Hippocampal formation (tissue), 2 donors: Measurements from ENCODE around the gene PXT1.
A peak's percentile ranks its signal among the peaks of the same experiment; 100 is the strongest.
"Not testable (repeated sequence)": the region's sequence is repeated elsewhere in the genome, so short reads cannot be mapped to it uniquely, and the experiment has no call there.

ENCODE experiments used
- DNase-seq, 2 donors: peaks; one replicate each; lab custom pipeline; 2025; lab: John Stamatoyannopoulos, UW

PXT1 gene, protein sequence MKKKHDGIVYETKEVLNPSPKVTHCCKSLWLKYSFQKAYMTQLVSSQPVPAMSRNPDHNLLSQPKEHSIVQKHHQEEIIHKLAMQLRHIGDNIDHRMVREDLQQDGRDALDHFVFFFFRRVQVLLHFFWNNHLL

DNA sequence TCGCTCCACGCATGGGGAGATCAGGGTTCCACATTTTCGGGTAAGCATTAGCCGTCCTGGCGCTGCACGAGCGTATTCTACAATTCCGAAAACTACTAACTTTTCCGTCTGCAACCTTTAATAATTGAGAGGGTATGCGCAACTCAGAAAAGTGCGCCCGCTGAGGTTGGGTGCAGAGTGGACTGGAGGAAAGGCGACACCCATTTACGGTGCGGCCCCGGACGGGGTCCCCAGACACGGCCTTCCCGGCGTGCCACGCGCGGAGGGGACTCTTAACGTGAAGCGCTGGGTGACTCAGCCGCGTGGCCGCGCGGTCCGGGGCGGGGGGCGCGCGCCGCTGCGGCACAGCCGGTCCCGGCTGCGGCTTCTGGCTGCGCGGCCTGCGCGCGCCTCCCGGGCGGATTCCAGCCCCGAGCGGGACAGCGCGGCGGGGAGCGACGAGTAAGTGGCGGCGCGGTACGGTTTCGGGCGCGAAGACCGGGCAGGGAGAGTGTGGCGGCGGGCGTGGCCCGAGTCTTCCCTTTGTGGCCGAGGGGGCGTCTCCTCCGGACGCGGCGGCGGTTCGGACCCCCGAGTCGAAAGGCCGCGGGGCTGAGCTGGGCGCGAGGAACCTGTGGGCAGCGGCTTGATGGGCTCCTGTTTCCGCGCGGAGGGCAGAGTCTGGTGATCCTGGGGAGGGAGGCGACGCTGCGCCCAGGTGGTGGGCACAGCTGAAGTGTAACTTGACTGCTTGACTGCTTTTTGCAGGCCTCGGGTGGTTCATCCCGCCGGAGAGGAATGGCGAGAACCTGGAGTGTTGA lies at the start of gene PXT1, which contains the start of gene KCTD20:
Gene PXT1, minus strand, starts transcription at position 184 of the 800 bp plus-strand sequence. CDS start 16,772 bp downstream, outside the sequence.
Gene KCTD20, plus strand, starts transcription at position 330 of the 800 bp plus-strand sequence. CDS start 27,098 bp downstream, outside the sequence.
- DNase-seq, result peak; percentile 81 to 82

DNA sequence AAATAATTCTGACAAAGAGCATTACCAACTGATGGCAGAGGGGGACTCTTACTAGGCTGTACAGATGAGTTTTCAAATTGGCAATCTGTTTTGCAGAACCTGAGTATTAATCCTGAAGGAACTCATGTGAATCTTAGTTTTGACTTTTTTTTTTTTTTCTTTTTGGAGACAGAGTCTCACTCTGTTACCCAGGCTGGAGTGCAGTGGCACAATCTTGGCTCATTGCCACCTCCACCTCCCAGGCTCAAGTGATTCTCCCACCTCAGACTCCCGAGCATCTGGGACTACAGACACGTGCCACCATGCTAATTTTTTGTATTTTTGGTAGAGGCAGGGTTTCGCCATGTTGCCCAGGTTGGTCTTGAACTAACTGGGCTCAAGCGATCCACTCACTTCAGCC lies 49.4 kb upstream of the PXT1 start:
- no peak for DNase-seq

DNA sequence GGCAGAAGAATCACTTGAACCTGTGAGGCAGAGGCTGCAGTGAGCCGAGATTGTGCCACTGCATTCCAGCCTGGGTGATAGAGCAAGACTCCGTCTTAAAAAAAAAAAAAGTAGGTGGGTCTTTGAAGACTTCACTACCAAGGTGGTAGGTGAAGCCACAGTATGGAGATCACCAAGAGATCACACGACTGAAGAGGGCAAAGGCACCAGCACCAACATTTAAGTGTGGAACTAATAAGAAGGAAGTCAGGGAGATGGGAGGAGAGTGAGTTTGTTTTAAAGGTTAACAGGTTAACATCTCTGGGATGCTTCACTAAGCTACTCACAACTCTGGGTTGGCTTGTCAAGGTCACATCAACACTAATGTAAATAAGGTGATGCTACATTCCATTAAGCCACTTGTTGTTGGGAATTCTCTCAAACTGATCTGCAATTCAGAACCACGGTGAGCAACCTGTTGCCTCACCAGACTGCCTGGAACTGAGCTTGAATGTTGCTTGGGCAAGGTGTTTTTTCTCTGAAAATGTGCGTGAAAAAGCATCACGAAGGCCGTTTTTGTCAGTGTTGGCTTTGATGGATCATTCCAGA lies 48.8 kb upstream of the PXT1 start:
- no peak for DNase-seq

DNA sequence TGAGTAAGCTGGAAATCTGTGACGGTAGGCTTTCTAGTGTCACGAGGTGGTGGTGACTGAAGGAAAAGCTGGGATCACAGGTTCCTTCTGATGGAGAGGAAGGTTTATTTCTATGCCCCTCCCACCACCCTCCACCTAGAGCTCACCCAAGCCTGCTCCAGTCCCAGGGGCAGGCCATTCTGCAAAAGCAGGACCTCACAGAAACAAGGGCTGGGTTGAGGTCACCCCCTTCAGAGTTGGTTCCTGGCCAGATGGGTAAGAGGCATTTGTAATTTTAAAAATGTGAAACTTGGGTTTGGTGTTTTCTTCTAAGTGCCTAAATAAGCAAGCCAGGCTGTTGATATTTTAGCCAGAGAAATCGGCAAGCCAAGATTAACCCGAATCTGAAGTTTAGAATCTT lies 46.8 kb upstream of the PXT1 start:
- DNase-seq, result no peak

DNA sequence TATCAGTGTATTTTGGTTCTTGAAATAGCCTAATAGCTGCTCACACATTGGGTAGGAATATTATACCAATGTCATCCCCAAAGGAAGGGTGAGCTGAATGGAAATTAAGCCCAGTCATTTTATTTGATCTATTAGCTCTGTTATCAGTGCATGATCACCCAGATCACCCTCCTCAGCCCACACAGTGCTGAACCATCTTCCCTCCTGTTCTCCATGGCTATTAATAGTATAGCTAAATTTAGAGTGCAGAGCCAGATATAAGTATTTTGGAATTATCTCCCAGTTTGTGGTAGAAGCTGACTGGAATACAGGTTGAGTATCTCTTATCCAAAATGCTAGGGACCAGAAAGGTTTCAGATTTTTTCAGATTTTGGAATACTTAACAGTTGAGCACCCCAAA lies 45.6 kb upstream of the PXT1 start:
- no peak for DNase-seq

DNA sequence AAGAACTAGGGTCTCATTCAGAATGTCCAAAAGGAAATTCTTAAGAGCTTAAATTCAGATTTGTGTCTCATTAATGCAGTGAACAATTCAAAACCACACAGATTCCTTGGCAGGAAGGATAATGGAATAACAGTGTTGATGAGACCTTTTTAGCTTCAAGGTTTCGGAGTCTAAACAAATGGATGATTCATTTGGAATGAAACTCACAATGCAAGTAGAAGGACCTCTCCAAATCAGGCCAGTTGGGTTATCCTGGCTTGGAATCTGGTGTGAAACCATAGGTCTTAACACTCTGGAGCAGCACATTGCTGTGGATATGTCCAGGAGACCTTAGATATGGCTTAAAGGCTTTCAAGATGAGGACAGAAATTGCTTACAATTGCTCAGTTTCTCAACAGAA lies 45.0 kb upstream of the PXT1 start:
- DNase-seq, result no peak

DNA sequence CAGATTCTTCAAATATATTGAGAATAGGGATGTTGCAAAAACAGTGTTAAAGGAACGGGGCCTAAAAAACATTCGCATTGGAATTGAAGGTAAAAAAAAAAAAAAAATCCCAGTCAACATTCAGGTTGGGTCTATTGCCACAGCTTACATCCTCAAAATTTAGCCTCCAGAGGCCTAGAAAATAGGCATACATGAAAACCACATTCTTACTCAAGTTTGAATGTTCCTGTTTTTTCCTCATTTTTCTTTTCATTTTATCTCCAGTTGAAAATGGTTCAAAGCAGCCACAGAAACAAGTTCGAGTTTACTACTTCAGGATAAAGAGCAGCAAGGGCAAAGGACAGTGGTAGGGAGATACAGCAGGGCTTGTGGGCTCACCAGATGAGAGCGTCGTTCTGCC lies 42.1 kb upstream of the PXT1 start:
- no peak for DNase-seq

DNA sequence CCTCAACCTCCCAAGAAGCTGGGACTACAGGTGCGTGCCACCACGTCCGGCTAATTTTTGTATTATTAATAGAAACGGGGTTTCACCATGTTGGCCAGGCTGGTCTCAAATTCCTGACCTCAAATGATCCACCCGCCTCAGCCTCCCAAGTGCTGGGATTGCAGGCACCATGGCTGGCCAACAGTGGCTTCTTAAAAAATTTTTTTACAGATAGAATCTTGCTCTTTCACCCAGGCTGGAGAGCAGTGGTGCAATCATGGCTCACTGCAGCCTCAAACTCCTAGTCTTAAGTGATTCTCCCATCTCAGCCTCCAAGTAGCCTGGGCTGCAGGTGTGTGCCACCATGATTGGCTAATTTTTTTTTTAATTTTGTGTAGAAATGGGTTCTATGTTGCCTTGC lies 40.7 kb upstream of the PXT1 start:
- not testable (repeated sequence) for DNase-seq

DNA sequence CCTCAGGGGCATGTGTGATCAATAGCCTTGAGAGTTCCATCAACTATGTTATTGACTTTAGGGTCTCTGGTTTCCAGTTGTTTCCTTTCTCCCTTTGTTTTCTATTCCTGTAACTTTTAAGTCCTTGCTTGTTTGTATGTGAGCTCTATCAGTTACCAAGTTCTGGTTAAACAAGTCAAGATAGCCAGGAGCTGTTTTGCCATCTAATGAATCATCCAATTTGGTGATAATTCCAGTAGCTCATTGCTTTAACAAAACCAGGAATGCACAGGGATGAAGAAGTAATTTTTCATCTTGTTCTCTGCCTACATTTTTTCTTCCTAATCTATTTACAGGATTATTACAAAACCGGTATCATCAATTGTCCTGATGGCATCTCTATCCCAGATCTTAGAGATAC lies 36.6 kb upstream of the PXT1 start:
- DNase-seq, result no peak

DNA sequence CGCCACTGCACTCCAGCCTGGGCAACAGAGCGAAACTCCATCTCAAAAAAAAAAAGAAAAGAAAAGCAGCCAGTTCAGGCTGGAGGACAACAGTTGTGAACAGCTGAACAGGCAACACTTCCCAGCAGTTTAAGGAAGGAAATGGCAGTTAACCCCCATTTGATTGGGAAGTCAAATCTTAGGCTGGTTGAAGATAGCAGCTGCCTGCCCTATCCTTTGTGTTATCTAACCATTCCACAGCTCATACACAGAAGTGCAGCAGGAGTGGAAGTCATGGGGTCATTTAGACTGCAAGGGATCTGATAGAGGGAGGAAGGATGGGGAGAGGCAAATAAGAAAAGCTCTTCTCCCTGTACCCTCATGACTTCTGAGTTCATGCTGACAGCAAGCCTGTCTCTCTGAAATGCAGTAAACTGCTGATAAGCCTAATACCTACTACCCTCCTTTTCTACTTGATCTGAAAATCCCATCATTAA lies 35.4 kb upstream of the PXT1 start:
- DNase-seq, result no peak

DNA sequence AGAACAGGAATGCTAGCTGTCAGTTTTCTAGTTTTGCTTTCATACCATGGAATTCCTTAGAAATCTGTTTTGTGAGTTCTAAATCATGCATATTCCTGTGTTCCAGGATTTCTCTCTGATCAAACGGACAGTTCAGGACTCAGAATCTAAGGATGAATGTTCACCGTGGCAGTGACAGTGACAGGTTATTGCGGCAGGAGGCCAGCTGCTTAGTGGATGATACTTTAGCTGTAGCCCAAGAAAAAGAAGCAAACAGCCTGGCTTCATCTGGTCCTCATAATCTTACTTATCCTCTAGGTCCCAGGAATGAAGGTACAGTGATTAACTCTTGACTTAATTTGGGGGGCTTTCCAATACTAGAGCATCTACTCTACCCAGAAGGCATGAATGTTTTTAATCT lies 27.3 kb upstream of the PXT1 start:
- no peak for DNase-seq

DNA sequence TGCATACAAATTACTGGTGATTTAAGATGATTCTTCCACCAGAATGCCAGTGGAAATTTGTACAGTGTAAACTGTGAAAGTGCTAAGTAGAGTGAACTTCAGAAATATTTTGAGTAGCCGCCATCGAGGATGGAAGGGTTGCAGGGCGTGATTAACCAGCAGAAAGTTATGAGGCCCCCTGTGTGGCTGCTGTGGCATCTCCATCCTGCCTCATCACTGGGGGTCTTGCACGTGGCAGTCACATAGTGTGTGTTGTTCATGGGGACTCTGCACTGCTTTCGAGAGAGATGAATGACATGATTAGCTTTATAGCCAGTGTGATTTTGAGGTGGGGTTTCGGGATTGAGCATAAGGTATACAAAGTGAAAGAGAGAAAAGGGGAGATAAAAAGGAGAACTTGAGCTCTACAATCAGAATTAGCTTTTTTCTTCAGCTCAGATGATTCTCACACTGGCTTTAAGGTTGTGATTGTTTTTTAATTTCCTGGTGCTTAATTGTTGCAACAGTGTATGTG lies 26.6 kb upstream of the PXT1 start:
- DNase-seq, result no peak

DNA sequence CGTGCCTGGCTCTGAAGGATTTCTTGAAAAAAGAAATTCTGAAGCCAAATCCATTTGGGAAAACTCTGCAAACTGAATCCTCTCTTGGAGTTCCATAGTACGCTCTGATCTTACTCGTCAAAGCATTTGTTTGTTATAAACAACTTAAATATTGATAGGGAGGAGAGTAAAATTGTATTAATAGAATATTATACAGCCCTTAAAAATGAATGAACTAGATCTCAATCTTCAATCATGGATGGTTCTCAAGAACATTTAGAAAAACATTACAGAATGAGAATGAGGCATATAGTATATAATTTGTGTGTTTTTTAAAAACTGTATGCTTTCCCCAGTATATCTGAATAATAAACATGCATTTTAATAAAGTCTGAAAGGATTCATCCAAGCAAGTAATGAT lies 25.0 kb upstream of the PXT1 start:
- no peak for DNase-seq

DNA sequence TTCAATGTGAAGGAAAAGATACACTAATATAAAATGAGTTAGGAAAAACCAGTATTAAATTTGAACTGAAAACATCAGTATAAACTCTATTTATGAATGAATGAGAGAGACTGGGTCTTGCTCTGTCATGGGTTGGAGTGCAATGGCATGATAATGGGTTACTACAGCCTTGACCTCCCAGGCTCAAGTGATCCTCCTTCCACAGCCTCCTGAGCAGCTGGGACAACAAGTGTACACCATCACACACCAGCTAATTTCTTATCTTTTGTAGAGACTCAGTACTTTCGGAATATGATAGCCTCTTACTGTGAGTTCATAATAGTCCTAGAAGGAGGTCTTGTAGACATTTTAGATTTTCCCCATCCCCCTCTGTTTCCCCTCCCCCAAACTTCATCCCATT lies 21.6 kb upstream of the PXT1 start:
- DNase-seq, result no peak

DNA sequence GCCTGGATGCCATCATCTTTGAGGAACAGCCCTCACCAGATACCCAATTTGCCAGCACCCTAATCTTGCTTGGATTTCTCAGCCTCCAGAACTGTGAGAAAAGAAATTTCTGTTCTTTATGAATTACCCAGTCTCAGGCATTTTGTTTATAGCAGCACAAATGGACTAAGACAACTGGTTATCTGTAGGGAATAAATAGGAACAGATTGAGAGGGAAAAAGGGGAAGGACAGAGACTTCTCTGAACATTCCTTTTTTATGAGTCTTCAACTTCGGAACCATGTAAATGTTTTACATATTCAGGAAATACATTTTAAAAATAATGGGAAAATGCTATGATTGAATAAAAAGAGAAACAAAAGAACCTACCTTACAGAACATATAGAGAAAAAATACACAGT lies 21.0 kb upstream of the PXT1 start:
- no peak for DNase-seq

DNA sequence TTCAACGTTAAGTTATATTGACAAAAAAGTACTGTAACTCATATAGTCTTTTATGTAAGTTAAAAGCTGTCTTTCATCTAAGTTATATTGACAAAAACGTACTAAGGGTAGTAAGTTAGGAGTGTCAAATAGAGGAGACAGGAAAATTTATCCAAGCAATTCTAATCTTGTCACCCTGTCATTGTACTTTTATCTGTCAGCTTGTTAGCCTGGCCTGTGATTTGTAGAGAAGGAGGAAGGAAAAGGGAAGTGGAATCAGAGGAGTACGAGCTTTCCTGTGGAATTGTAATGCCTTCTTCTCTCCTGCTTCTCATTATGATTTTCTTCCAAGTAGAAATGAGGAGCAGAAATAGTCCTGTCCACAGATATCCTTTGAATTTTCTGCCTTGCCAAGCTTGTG lies 19.0 kb upstream of the PXT1 start:
- DNase-seq, result no peak

DNA sequence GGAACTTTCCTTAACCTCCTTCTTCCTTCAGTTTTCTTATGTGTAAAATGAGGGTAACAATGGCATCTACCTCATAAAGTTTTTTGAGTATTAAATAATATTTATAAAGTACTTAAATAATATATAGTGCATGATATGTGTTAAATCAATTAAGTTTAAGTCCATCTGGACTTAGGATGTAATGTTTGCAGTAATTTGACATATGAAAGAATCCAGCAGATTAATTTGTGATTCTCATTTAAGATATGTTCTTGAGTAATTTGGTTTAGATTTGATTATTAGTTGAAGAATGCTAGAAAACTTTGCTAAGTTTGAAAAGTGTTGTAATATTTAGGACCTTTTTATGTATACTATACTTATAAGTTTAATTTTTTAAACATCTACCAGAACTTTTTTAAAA lies 18.3 kb upstream of the PXT1 start:
- DNase-seq, result no peak

DNA sequence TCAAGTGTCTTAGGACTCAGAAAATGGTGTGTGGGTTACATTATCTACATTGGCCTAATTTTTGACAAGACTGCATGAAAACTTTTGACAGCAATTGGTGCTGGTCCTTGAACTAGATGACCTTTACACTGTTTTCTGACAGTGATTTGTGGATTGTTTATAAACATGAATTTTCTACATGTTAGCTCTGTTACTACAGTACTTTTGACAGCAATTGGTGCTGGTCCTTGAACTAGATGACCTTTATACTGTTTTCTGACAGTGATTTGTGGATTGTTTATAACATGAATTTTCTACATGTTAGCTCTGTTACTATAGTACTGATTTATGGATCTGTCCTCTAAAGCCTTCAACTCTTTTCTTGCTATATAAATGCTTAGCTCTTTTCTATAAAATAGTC lies 16.8 kb upstream of the PXT1 start:
- no peak for DNase-seq

DNA sequence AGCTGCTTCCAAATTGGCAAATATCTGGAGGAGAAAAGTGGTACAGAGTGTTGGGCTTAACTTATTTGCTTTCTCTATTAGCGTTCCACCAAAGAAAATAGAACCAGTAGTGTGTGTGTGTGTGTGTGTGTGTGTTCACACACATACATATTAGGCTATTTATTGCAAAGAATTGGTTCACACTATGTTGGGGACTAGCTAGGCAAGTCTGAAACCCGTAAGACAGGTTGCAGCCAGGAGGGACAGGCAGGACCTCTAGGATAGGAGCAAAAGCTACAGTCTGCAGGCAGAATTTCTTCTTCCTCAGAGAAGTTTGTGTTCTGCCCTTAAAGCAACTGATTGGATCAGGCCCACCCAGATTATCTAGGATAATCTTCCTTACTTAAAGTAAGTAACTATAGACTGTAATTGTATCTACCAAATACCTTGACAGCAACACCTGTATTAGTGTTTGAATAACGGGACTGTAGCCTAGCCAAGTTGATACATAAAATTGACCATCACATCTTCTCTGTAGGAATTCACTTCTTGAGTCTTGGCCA lies 12.9 kb upstream of the PXT1 start:
- DNase-seq, result no peak

DNA sequence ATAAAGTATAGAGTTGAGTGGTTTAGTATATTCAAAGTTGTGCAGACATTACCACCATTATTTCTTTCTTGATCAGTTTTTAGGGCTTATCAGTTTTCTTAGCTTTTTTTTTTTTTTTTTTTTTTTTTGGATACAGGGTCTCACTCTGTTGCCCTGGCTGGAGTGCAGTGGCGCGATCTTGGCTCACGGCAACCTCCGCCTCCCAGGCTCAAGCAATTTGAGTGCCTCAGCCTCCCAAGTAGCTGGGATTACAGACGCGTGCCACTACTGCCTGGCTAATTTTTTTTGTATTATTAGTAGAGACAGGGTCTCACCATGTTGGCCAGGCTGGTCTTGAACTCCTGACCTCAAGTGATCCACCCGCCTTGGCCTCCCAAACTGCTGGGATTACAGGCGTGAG lies 10.2 kb upstream of the PXT1 start:
- not testable (repeated sequence) for DNase-seq

DNA sequence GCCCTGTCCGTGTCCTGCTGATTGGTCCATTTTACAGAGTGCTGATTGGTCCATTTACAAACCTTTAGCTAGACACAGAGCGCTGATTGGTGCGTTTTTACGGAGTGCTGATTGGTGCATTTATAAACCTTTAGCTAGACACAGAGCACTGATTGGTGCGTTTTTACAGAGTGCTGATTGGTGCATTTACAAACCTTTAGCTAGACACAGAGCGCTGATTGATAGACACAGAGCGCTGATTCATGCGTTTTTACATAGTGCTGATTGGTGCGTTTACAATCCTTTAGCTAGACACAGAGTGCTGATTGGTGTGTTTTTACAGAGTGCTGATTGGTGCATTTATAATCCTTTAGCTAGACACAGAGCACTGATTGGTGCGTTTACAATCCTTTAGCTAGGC lies 6.5 kb upstream of the PXT1 start:
- not testable (repeated sequence) for DNase-seq

DNA sequence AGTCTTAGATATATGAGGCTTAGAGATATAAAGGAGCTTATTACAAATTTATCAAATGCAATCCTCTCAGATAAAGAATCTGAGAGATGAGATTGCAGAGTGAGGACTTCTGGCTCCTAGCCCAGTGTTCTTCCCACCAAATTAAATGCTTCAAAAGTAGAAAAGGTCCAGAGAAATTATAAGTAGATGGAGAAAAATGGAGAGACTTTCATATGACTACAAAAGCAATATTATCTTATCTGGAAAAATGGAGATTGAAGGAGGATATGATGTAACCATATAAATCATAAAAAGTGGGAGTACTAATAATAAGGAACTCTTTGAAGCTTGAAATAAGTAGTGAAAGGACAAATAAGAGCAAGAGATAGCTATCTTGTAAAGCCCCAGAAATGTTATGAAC lies 3.0 kb upstream of the PXT1 start:
- DNase-seq, result no peak

DNA sequence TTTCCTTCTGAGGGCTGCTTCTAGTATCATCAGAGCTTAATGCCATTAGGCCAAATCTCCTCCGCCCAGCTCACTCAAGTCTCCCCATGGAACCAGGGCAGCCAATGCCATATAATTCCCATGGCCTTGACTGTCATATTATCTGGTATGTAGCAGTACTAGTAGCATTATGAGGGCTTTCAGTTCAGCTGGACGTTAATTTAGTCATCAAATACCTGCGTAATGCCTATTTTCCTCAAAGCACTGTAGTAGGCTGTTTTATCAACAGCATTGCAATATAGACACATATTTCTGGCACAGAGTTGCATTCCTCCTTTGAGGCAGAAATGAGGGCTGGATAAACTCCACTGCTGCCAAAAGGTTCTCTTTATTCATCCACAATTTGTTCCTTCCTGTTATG lies 1.8 kb upstream of the PXT1 start:
- no peak for DNase-seq
